Skeletal muscle cell (primary cell): Measurements from ENCODE around the gene OR2W3.

ENCODE experiments used
- DNase-seq: peaks from one replicate; pipeline ENCODE4 v3.0.0-alpha.2; 2010; ENCODE audit warnings: low read depth
- H3K4me3 ChIP-seq: 2 replicates; pipeline ENCODE4 v1.5.1; 2011; ENCODE audit warnings: low read depth, mild to moderate bottlenecking, control low read depth, low read length, moderate library complexity

OR2W3 gene

DNA sequence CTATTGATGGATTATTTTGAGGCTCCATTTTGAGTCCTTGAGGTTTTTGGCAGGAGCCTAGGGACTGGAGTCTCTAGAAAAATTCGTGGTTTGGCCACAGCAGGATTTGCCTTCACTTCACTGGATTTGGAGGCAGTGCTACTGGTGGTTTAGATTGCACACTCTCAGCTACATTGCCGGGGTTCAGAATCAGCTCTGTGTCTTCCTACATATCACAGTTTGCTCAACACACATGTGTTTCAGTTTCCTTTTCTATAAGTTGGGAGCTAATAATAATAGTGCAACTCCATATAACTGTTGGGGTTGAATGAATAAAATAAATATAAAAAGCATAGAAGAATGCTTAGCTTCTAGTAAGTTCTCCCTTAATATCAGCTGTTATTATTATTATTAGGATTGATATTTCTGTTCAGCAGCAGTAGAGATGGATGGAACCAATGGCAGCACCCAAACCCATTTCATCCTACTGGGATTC lies at the start of gene OR2W3:
TSS of gene OR2W3 (plus strand) at position 425 of the 475 bp plus-strand sequence. CDS start at position 425, 0 bp downstream.
- H3K4me3 ChIP-seq: no peak within 1 kb of the TSS
- DNase-seq: no peak

DNA sequence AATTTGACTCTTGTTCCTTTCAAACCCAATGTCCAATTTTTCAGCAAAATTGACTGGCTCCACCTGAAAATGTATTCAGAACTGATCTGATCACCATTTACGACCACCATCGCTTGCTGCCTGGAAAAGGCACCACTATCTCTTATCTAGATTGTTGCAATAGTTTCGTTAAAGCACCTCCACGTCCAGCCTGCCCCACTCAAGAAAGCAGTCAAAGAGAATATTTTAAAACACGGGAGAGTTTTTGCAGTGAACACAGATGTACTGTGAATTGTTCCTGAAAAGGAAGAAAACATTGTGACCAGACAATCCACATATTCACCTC lies 49.7 kb upstream of the OR2W3 start:
- H3K4me3 ChIP-seq: no peak overlapping the region
- DNase-seq: no peak

GRCh38 chr1:247848346-247848745 lies 47.0 kb upstream of the OR2W3 start:
- no peak overlapping the region for H3K4me3 ChIP-seq
- no peak for DNase-seq

- H3K4me3 ChIP-seq: no peak overlapping the region
- DNase-seq: no peak
Measured at GRCh38 chr1:247849616-247850015, 45.8 kb upstream of the OR2W3 start.

- DNase-seq: no peak
- no peak overlapping the region for H3K4me3 ChIP-seq
Measured at GRCh38 chr1:247854899-247855545, 40.4 kb upstream of the OR2W3 start.

GRCh38 chr1:247855911-247856310 lies 39.5 kb upstream of the OR2W3 start:
- no peak for DNase-seq
- H3K4me3 ChIP-seq: no peak overlapping the region

- DNase-seq: no peak
Measured at GRCh38 chr1:247857069-247857984, 38.1 kb upstream of the OR2W3 start, which contains the start of gene TRIM58. Gene TRIM58, plus strand, starts transcription at chr1:247857187. Its CDS starts 60 bp downstream, at chr1:247857247.

GRCh38 chr1:247857985-247858619 lies 37.3 kb upstream of the OR2W3 start:
- H3K4me3 ChIP-seq: peak overlapping the region; percentile 45
- no peak for DNase-seq

More at GRCh38 chr1:247857069-247857984, 38.1 kb upstream of the OR2W3 start, which contains the start of gene TRIM58:
- peak within 1 kb of the TSS; percentile 45 for H3K4me3 ChIP-seq

DNA sequence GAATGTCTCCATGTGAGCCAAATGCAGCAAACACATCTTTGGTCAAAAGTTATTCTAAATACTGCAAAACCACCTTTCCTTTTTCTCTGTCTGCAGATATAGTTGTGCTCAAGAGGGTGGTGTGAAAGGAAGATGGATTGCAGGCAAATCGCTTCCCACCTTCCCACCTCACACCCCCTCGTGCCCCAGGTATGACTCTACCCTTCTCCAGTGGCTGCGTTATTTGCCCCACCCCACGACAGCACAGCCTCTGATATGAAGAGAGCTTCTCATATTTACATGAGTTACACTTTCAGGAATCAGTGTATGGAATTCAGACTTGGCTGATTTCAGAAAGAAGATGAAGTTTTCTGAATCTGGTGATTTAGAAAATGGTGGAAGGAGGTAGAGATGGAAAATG lies 32.6 kb upstream of the OR2W3 start:
- no peak for DNase-seq
- H3K4me3 ChIP-seq: no peak overlapping the region

DNA sequence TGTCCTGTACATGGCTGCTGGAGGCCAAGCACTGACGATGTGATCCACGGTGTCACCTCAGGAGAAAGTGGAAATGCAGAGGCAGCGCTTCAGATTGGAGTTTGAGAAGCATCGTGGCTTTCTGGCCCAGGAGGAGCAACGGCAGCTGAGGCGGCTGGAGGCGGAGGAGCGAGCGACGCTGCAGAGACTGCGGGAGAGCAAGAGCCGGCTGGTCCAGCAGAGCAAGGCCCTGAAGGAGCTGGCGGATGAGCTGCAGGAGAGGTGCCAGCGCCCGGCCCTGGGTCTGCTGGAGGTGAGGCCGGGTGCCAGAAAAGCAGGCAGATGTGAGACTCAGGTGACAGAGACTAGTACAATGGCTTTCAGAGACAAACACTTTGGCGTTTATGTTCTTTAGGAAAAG lies 30.7 kb upstream of the OR2W3 start:
- no peak for DNase-seq
- no peak overlapping the region for H3K4me3 ChIP-seq

- no peak for DNase-seq
- no peak overlapping the region for H3K4me3 ChIP-seq
Measured at GRCh38 chr1:247865416-247865815, 30.0 kb upstream of the OR2W3 start.

GRCh38 chr1:247883346-247883745 lies 12.0 kb upstream of the OR2W3 start:
- DNase-seq: no peak
- H3K4me3 ChIP-seq: no peak overlapping the region

GRCh38 chr1:247884797-247885413 lies 10.5 kb upstream of the OR2W3 start:
- H3K4me3 ChIP-seq: no peak overlapping the region
- DNase-seq: no peak

GRCh38 chr1:247895976-247896375 lies 589 bp downstream of the OR2W3 start:
- H3K4me3 ChIP-seq: no peak overlapping the region
- no peak for DNase-seq

DNA sequence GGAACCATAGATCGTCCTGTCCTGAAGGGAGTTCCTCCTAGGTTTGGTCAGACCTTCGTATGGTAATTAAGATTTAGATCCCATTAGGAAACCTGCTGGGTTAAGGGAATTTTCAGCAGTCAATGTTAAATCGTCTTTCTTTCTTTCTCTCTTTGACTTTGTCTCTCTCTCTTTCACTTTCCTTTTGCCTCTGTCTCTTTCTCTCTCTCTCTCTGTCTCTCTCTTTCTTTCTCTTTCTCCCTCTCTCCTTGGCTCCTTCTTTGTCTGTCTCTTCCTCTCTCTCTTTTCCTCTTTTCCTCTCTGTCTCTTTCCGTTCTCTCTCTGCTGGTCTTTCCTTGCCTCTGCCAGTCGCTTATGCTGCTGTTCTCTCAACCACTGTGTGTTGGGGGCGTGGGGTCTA lies 8.7 kb downstream of the OR2W3 start:
- no peak for DNase-seq
- no peak overlapping the region for H3K4me3 ChIP-seq

DNA sequence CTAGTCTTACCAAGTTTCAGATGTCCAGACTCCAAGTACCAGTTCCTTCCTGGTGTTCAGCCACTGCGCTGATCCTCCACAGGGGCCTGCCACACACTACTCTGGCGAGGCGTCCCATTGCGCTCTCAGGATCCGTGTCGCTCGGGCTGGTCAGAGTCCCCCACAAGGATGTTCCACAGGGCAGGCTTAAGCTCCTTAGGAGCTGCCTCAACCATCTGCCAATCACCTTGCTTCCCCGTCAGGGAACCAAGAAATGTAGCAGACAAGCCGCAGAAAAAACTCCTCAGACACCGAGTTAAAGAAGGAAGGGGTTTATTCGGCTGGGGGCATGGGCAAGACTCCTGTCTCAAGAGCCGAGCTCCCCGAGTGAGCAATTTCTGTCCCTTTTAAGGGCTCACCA lies 9.8 kb downstream of the OR2W3 start:
- no peak for DNase-seq
- no peak overlapping the region for H3K4me3 ChIP-seq

GRCh38 chr1:247905910-247906503 lies 10.6 kb downstream of the OR2W3 start:
- H3K4me3 ChIP-seq: no peak overlapping the region

DNA sequence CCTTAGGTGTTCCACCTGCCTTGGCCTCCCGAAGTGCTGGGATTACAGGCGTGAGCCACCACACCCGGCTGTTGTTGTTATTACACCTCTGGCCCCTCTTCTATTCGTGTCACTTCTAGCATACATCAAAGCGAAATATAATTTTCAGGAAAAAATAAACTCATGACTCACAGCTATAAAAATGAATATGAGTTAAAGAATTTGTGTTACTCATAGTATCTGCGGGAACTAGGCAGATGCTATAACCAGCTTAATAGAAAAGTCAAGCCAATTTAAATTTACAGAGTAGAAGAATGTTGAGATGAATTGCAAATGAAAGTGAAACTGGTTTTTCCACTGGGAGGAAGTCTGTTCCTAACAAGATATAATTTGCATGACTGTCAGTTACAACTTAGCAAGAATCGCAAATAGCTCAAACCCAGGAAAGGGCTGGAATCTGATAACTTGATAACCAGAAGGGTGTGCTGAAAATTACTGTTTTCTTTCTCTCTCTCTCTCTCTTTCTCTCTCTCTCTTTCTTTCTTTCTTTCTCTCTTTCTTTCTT lies 11.2 kb downstream of the OR2W3 start:
- peak; percentile 2 for DNase-seq
- H3K4me3 ChIP-seq: no peak overlapping the region

More at GRCh38 chr1:247905910-247906503, 10.6 kb downstream of the OR2W3 start:
- no peak for DNase-seq

DNA sequence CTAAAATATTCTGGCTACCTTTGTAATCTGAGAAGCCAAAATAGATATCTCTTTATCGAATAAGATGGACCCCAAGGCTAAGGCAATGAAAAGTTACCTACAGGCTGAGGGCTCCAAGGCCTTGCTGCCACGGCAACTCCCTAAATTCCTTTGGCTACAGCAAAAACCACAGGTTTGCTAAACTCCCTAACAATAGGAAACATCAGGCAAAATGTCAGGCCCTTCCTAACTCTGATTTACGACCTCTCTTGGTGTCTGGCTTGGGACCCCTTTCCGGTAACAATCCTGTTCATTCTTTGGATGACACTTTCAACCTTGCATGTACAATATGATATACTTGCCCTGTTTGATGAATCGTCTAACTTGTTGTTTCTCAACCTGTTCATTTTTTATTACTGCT lies 13.4 kb downstream of the OR2W3 start:
- no peak overlapping the region for H3K4me3 ChIP-seq
- DNase-seq: no peak
